Heart right ventricle (tissue), 16 donors: ENCODE results near the gene PDCL3. TPM values are rescaled to one million over a fixed set of nuclear protein-coding genes. Genes with fewer than 3 reads are reported as not detected.

Source experiments
- ATAC-seq, 8 donors: fragments of 200-7000 bp; cut with Tn5 transposase; one replicate each; pipeline ENCODE4 v1.9.1; 2020; ENCODE audit warnings: mild to moderate bottlenecking in 8 of 8, moderate library complexity in 8 of 8, moderate number of reproducible peaks in 1 of 8
- DNase-seq, 2 donors: peaks; one replicate each; pipeline ENCODE4 v3.0.0-alpha.2; 2020
- H3K27ac ChIP-seq, 10 donors: fragments of 200-600 bp; sonication (generic) in 2 of 10; one replicate each; pipeline versions ENCODE4 v1.5.0 to v1.8.0; 2020 to 2022; ENCODE audit warnings: mild to moderate bottlenecking in 3 of 10
- H3K27me3 ChIP-seq, 7 donors: fragments of 200-600 bp; one replicate each; pipeline ENCODE4 v1.8.0; 2021 to 2022; ENCODE audit warnings: mild to moderate bottlenecking in 2 of 7
- H3K36me3 ChIP-seq, 9 donors: fragments of 200-600 bp; sonication (generic) in 1 of 9; one replicate each; pipeline versions ENCODE4 v1.5.0 to v1.8.0; 2020 to 2022; ENCODE audit warnings: mild to moderate bottlenecking in 2 of 9
- H3K4me1 ChIP-seq, 9 donors: fragments of 200-600 bp; sonication (generic) in 1 of 9; one replicate each; pipeline versions ENCODE4 v1.5.0 to v1.8.0; 2020 to 2022; ENCODE audit warnings: mild to moderate bottlenecking in 4 of 9
- H3K4me3 ChIP-seq, 10 donors: fragments of 200-600 bp; sonication (generic) in 2 of 10; one replicate each; pipeline versions ENCODE4 v1.5.0 to v1.8.0; 2020 to 2022; ENCODE audit warnings: mild to moderate bottlenecking in 7 of 10, moderate library complexity in 2 of 10
- H3K9me3 ChIP-seq, 11 donors: fragments of 200-600 bp in 10 of 11; sonication (generic) in 2 of 11; one replicate each; pipeline versions ENCODE4 v1.5.0 to v1.8.0; 2013 to 2022; ENCODE audit warnings: mild to moderate bottlenecking in 2 of 11, control low read depth in 1 of 11, moderate library complexity in 1 of 11
- CTCF ChIP-seq, 9 donors: fragments of 200-600 bp; sonication (generic) in 2 of 9; IDR thresholded peaks; one replicate each; pipeline versions ENCODE4 v1.5.0 to v1.8.0; 2021 to 2022; ENCODE audit warnings: antibody characterized with exemption in 9 of 9, mild to moderate bottlenecking in 5 of 9, moderate library complexity in 1 of 9
- WGBS, 2 donors: extraction: QIAGEN DNeasy Blood & Tissue Kit; methylation state at CpG; one replicate each; pipeline ENCODE4 v1.1.7; 2013; ENCODE audit warnings: inconsistent platforms in 1 of 2; 5-methylcytosine and 5-hydroxymethylcytosine counted together
- intact Hi-C, 10 donors: fragments of 100-400 bp; cut with DNase I; formaldehyde crosslinking; loops; one replicate each; pipeline versions ENCODE4 v1.11.1 to v1.14.2; 2022
- polyA plus RNA-seq, 2 donors: library from polyadenylated mRNA; stranded (reverse); fragments of 200-250 nt; gene quantifications; one replicate each; pipeline ENCODE4 v1.2.3, GENCODE V29; 2013
- total RNA-seq, 10 donors: library from RNA; stranded (reverse); fragmentation: NEBNext Ultra II Directional in 3 of 10; extraction: Animal tissue kit (Norgen Biotek cat#: 25700) in 3 of 10; gene quantifications; one replicate each; pipeline versions ENCODE4 v1.2.1 to v1.2.4, GENCODE V29; 2021 to 2023
- donor health status: Arrhythmogenic right ventricular cardiomyopathy.
- donor health status: ischemic (EF 13 %, LVEDD 7.1; RV severe dilation, severe dysfunction).
- donor health status: healthy with polysubstance abuse.
- donor health status: DM: no; HTN: yes; CAD: no.
- donor health status: DM: no; HTN: no; CAD: no.
- donor health status: ischemic (EF 25% LVEDD 6.9; RV normal size, moderate dysfunction).
- donor health status: ischemic (EF 25% LVEDD 5.7; RV mildly dilated, moderate dysfunction).
- donor health status: healthy.
- donor health status: DM: yes; HTN: yes; CAD: no.
- donor health status: Ischemic cardiomyopathy.
- donor health status: ischemic (EF 35%, LVEDD 5.7; RV mildly dilated, moderate dysfunction).
- donor health status: nonischemic (EF 11% LVEDD 7.7; RV severe dilation, severe dysfunction).
- donor health status: DM: yes; HTN: yes; CAD: no.
- donor health status: PGD.
- donor health status: ischemic (EF 29% LVEDD 5.4; RV normal size, mild dysfunction).
- donor health status: nonischemic (EF 23%, LVEDD 6.1; RV moderate dilation, normal function).

PDCL3 gene
- total and polyA plus RNA-seq, 12 donors, result 17.0 to 30.0 (median 23.4) TPM

GRCh38 chr2:100624536-100624935 is 61.7 kb downstream of the PDCL3 start:
- H3K4me1 ChIP-seq, result no peaks in the 10 kb centered on the region
- no peak overlapping the region for H3K27ac ChIP-seq
- H3K9me3 ChIP-seq, result peaks cover 0 to 6% (median 0%) of the 10 kb centered on the region in 11 donors
- no peaks in the 10 kb centered on the region for H3K27me3 ChIP-seq
- ATAC-seq (no peak), DNase-seq (no peak)
- TF ChIP-seq CTCF (IDR thresholded peaks at IDR 0.05), result no peak
- 85 to 94% methylated on average over 4 of the region's 4 CpGs for WGBS, 2 donors
- H3K36me3 ChIP-seq, result no peaks in the 10 kb centered on the region
- intact Hi-C loops, result no loop called here
- H3K4me3 ChIP-seq, result no peak overlapping the region

GRCh38 chr2:100625717-100626116 is 62.9 kb downstream of the PDCL3 start:
- no peaks in the 10 kb centered on the region for H3K36me3 ChIP-seq
- peaks cover 0 to under 1% (median 0%) of the 10 kb centered on the region in 9 donors for H3K4me1 ChIP-seq
- no peak overlapping the region for H3K4me3 ChIP-seq
- ATAC-seq (peak in 1 of 8 donors; percentile 20), DNase-seq (peak in 1 of 2 donors; percentile 12)
- no peak for TF ChIP-seq CTCF (IDR thresholded peaks at IDR 0.05)
- intact Hi-C loops, result no loop called here
- H3K27ac ChIP-seq, result no peak overlapping the region
- no peaks in the 10 kb centered on the region for H3K27me3 ChIP-seq
- H3K9me3 ChIP-seq, result peaks cover 0 to 6% (median 0%) of the 10 kb centered on the region in 11 donors
- 53 to 55% methylated on average over 6 of the region's 6 CpGs for WGBS, 2 donors

Other genes starting within 250 kb of the PDCL3 start
- 10 to 100 TPM; 11.3 to 33.3 (median 25.4) TPM for gene LONRF2, start 240.5 kb upstream of the PDCL3 start, total RNA-seq
- 1 to 10 TPM in 1 of 2 donors, under 1 TPM in 1; 0.58 to 1.8 TPM for gene LONRF2, start 240.5 kb upstream of the PDCL3 start, polyA plus RNA-seq
- gene CHST10, start 145.3 kb upstream of the PDCL3 start, total RNA-seq, result 10 to 100 TPM in 4 of 10 donors, 1 to 10 TPM in 6; 6.2 to 11.8 (median 9.5) TPM
- gene CHST10, start 145.3 kb upstream of the PDCL3 start, polyA plus RNA-seq, result 1 to 10 TPM; 5.1 to 7.3 TPM
- gene NMS, start 92.5 kb upstream of the PDCL3 start, total RNA-seq, result not detected
- not detected for gene NMS, start 92.5 kb upstream of the PDCL3 start, polyA plus RNA-seq